Tibial nerve (tissue), 4 donors: ENCODE results near the gene PIGV. TPM values are rescaled to one million over a fixed set of nuclear protein-coding genes. Genes with fewer than 3 reads are reported as not detected.
"Not testable (repeated sequence)": the region's sequence is repeated elsewhere in the genome, so short reads cannot be mapped to it uniquely, and the experiment has no call there.

Experiments
- DNase-seq, 2 donors: peaks; one replicate each; pipeline ENCODE4 v3.0.0-alpha.2; 2019; ENCODE audit warnings: low spot score in 2 of 2
- H3K27ac ChIP-seq, 4 donors: fragments of 200-600 bp; sonication (generic) in 3 of 4; one replicate each; pipeline ENCODE4 v1.5.1; 2017 to 2019; ENCODE audit warnings: mild to moderate bottlenecking in 1 of 4
- H3K27me3 ChIP-seq, 2 donors: fragments of 200-600 bp; sonication (generic) in 1 of 2; one replicate each; pipeline versions ENCODE4 v1.5.1 to v1.6.0; 2017 to 2019
- H3K36me3 ChIP-seq, 3 donors: fragments of 200-600 bp; sonication (generic); one replicate each; pipeline ENCODE4 v1.5.1; 2018 to 2019
- H3K4me1 ChIP-seq, 4 donors: fragments of 200-600 bp; sonication (generic) in 3 of 4; one replicate each; pipeline ENCODE4 v1.5.1; 2017 to 2019
- H3K4me3 ChIP-seq, 4 donors: fragments of 200-600 bp; sonication (generic) in 3 of 4; one replicate each; pipeline ENCODE4 v1.5.1; 2017 to 2019; ENCODE audit warnings: mild to moderate bottlenecking in 1 of 4, moderate library complexity in 1 of 4
- H3K9me3 ChIP-seq, 4 donors: fragments of 200-600 bp; sonication (generic) in 3 of 4; one replicate each; pipeline ENCODE4 v1.5.1; 2017 to 2019
- CTCF ChIP-seq, 5 experiments: fragments of 200-600 bp in 3 of 5; fragments of 450-650 bp in 2 of 5; sonication (generic) in 3 of 5; IDR thresholded peaks; one replicate each; pipeline ENCODE4 v1.5.1; 2016 to 2019; ENCODE audit warnings: antibody characterized with exemption in 5 of 5, mild to moderate bottlenecking in 3 of 5, moderate library complexity in 2 of 5
- EP300 ChIP-seq, 2 donors: sonication (generic); formaldehyde crosslinking; IDR thresholded peaks; one replicate each; pipeline ENCODE4 v1.6.1; 2017; ENCODE audit warnings: antibody characterized with exemption in 2 of 2, mild to moderate bottlenecking in 1 of 2
- POLR2A ChIP-seq, 2 donors: fragments of 450-650 bp; IDR thresholded peaks; one replicate each; pipeline ENCODE4 v1.6.1; 2017; ENCODE audit warnings: antibody characterized with exemption in 2 of 2, mild to moderate bottlenecking in 2 of 2, moderate library complexity in 2 of 2
- whole genome bisulfite sequencing, 2 donors: methylation state at CpG; one replicate each; pipeline ENCODE4 v1.1.5; 2018; 5-methylcytosine and 5-hydroxymethylcytosine counted together
- total RNA-seq, 4 donors: library from RNA; depleted of rRNA; stranded (reverse); fragments of >200 nt; gene quantifications; one replicate each; pipeline ENCODE4 v1.1.0, GENCODE V29; 2016

PIGV gene
- total RNA-seq, 4 donors from 2014 or later: 9.3 to 22.2 (median 17.6) TPM

DNA sequence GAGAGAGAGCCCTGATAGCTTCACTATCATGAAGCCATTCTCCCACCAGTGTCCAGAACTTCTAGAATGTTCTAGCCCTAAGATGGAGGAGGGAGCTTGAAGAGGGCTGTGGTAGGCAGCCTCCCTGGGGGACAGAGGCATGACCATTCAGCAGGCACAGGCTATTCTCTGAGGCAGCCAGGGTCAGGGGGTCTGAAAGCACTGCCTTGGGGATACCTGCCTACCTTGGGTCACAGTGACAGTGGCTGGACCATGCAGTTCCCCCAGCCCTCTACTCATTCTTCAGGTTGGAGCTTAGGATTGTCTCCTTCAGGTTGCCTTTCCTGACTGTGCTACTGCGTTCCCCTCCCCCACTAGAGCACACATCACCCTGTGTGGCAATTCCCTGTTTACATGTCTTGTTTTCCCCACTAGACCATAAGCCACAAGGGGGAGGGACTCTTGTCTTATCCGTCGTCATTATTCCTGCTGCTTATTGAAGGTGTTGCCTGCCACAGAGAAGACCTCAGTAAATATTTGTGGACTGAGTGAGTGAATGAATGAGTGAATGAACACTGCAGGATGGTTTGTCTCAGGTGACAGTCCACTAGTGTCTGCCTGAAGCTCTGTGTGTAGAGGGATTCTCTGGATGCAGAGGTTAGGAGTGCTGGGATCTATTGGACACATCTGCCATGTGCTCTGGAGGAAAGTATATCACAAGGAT is 43.9 kb downstream of the PIGV start:
- Histone ChIP-seq H3K4me1 (peaks cover 0 to 36% (median 22%) of the 10 kb centered on the region in 4 donors), H3K9me3 (no peaks in the 10 kb centered on the region), H3K27me3 (no peaks in the 10 kb centered on the region), H3K4me3 (no peak overlapping the region), H3K36me3 (peaks cover 0 to 70% (median 16%) of the 10 kb centered on the region in 3 donors), H3K27ac (no peak overlapping the region)
- WGBS, 2 donors: 48 to 65% methylated on average over 3 of the region's 3 CpGs
- TF ChIP-seq POLR2A (IDR thresholded peaks at IDR 0.05) (no peak), EP300 (IDR thresholded peaks at IDR 0.05) (no peak), CTCF (IDR thresholded peaks at IDR 0.05) (no peak)
- DNase-seq: no peak

- 86 to 90% methylated on average over 16 of the region's 16 CpGs for WGBS, 2 donors
- H3K4me1 ChIP-seq: peaks cover 0 to 31% (median 19%) of the 10 kb centered on the region in 4 donors
- H3K27me3 ChIP-seq: no peaks in the 10 kb centered on the region
- H3K9me3 ChIP-seq: no peaks in the 10 kb centered on the region
- TF ChIP-seq CTCF (IDR thresholded peaks at IDR 0.05): no peak
- no peak for TF ChIP-seq POLR2A (IDR thresholded peaks at IDR 0.05)
- no peak for TF ChIP-seq EP300 (IDR thresholded peaks at IDR 0.05)
- DNase-seq: no peak
- no peak overlapping the region for H3K4me3 ChIP-seq
- H3K36me3 ChIP-seq: peaks cover 0 to 73% (median 16%) of the 10 kb centered on the region in 3 donors
- no peak overlapping the region for H3K27ac ChIP-seq
Measured at GRCh38 chr1:26832249-26832960, 44.7 kb downstream of the PIGV start.

GRCh38 chr1:26833432-26834405 is 46.0 kb downstream of the PIGV start:
- H3K27ac ChIP-seq: peak overlapping the region in 1 of 4 donors; percentile 70
- WGBS, 2 donors: 78 to 80% methylated on average over 23 of the region's 23 CpGs
- H3K4me1 ChIP-seq: peaks cover 0 to 18% (median 9%) of the 10 kb centered on the region in 4 donors
- no peaks in the 10 kb centered on the region for H3K27me3 ChIP-seq
- H3K9me3 ChIP-seq: no peaks in the 10 kb centered on the region
- no peak for DNase-seq
- TF ChIP-seq CTCF (IDR thresholded peaks at IDR 0.05): no peak
- TF ChIP-seq POLR2A (IDR thresholded peaks at IDR 0.05): no peak
- no peak for TF ChIP-seq EP300 (IDR thresholded peaks at IDR 0.05)
- peaks cover 0 to 86% (median 16%) of the 10 kb centered on the region in 3 donors for H3K36me3 ChIP-seq
- no peak overlapping the region for H3K4me3 ChIP-seq

GRCh38 chr1:26837665-26838064 is 49.9 kb downstream of the PIGV start:
- Histone ChIP-seq H3K4me1 (peaks cover 0 to 11% (median 0%) of the 10 kb centered on the region in 4 donors), H3K36me3 (peaks cover 0 to 96% (median 19%) of the 10 kb centered on the region in 3 donors)
- not testable (repeated sequence) for H3K9me3 ChIP-seq, DNase-seq, H3K27me3 ChIP-seq, H3K27ac ChIP-seq, H3K4me3 ChIP-seq
- 85 to 94% methylated on average over 5 of the region's 5 CpGs for WGBS, 2 donors
